Measurements from ENCODE around the gene HSF2.
"Not testable (repeated sequence)": the region's sequence is repeated elsewhere in the genome, so short reads cannot be mapped to it uniquely, and the experiment has no call there.

HSF2 gene

GRCh38 chr6:122452509-122452908 lies 53.1 kb downstream of the HSF2 start:
- Histone ChIP-seq H3K4me3 (ENCODE audit: control insufficient read depth in 1 of 7, extremely low read depth in 1 of 7, insufficient read depth in 4 of 7, low read depth in 2 of 7, low read length in 6 of 7) (no peak overlapping the region), H3K27me3 (replicated peaks in 2 of 5; ENCODE audit: control insufficient read depth in 4 of 5, insufficient read depth in 5 of 5, low read length in 4 of 5) (no peaks in the 10 kb centered on the region), H3K4me1 (ENCODE audit: control extremely low read depth in 1 of 4, control insufficient read depth in 4 of 4, insufficient read depth in 4 of 4, low read length in 3 of 4) (no peaks in the 10 kb centered on the region), H3K9me3 (ENCODE audit: control extremely low read depth in 1 of 5, control insufficient read depth in 4 of 5, insufficient read depth in 2 of 5, low read depth in 1 of 5, low read length in 4 of 5) (no peaks in the 10 kb centered on the region), H3K36me3 (ENCODE audit: control insufficient read depth in 4 of 4, insufficient read depth in 4 of 4, low read length in 3 of 4) (peaks cover 23 to 87% (median 47%) of the 10 kb centered on the region in 4 experiments), H3K27ac (ENCODE audit: insufficient read depth in 1 of 2, low read depth in 1 of 2, low read length in 2 of 2, poor library complexity in 1 of 2, severe bottlenecking in 2 of 2) (no peak overlapping the region)
- whole genome bisulfite sequencing (ENCODE audit: insufficient coverage) = 80% methylated on average over 1 of the region's 1 CpG
- no peak for DNase-seq
- CTCF ChIA-PET = interaction anchor here (1.1 kb wide), 1 partner anchor 12 kb away, joined by 3 read pairs; no protein-coding TSS in a partner anchor
- POLR2A ChIA-PET = no interaction called here

GRCh38 chr6:122454673-122455072 lies 55.2 kb downstream of the HSF2 start:
- 100% methylated on average over 2 of the region's 4 CpGs for WGBS (ENCODE audit: insufficient coverage)
- Histone ChIP-seq H3K4me3 (ENCODE audit: control insufficient read depth in 1 of 7, extremely low read depth in 1 of 7, insufficient read depth in 4 of 7, low read depth in 2 of 7, low read length in 6 of 7) (no peak overlapping the region), H3K9me3 (ENCODE audit: control extremely low read depth in 1 of 5, control insufficient read depth in 4 of 5, insufficient read depth in 2 of 5, low read depth in 1 of 5, low read length in 4 of 5) (no peaks in the 10 kb centered on the region), H3K27ac (ENCODE audit: insufficient read depth in 1 of 2, low read depth in 1 of 2, low read length in 2 of 2, poor library complexity in 1 of 2, severe bottlenecking in 2 of 2) (no peak overlapping the region), H3K4me1 (ENCODE audit: control extremely low read depth in 1 of 4, control insufficient read depth in 4 of 4, insufficient read depth in 4 of 4, low read length in 3 of 4) (no peaks in the 10 kb centered on the region), H3K36me3 (ENCODE audit: control insufficient read depth in 4 of 4, insufficient read depth in 4 of 4, low read length in 3 of 4) (peaks cover 23 to 73% (median 38%) of the 10 kb centered on the region in 4 experiments), H3K27me3 (replicated peaks in 2 of 5; ENCODE audit: control insufficient read depth in 4 of 5, insufficient read depth in 5 of 5, low read length in 4 of 5) (no peaks in the 10 kb centered on the region)
- ChIA-PET POLR2A (no interaction called here), CTCF (no interaction called here)
- DNase-seq = no peak

- H3K9me3 ChIP-seq (ENCODE audit: control extremely low read depth in 1 of 5, control insufficient read depth in 4 of 5, insufficient read depth in 2 of 5, low read depth in 1 of 5, low read length in 4 of 5); H3K4me1 ChIP-seq (ENCODE audit: control extremely low read depth in 1 of 4, control insufficient read depth in 4 of 4, insufficient read depth in 4 of 4, low read length in 3 of 4); H3K27ac ChIP-seq (ENCODE audit: insufficient read depth in 1 of 2, low read depth in 1 of 2, low read length in 2 of 2, poor library complexity in 1 of 2, severe bottlenecking in 2 of 2); CTCF ChIA-PET; DNase-seq; H3K27me3 ChIP-seq (replicated peaks in 2 of 5; ENCODE audit: control insufficient read depth in 4 of 5, insufficient read depth in 5 of 5, low read length in 4 of 5); POLR2A ChIA-PET; H3K4me3 ChIP-seq (ENCODE audit: control insufficient read depth in 1 of 7, extremely low read depth in 1 of 7, insufficient read depth in 4 of 7, low read depth in 2 of 7, low read length in 6 of 7): not testable (repeated sequence)
- H3K36me3 ChIP-seq (ENCODE audit: control insufficient read depth in 4 of 4, insufficient read depth in 4 of 4, low read length in 3 of 4) = peaks cover 23 to 69% (median 37%) of the 10 kb centered on the region in 4 experiments
- 100% methylated on average over 1 of the region's 1 CpG for WGBS (ENCODE audit: insufficient coverage)
These were observed 55.7 kb downstream of the HSF2 start for GRCh38 chr6:122455116-122455515.

- no CpG with 5 or more reads among the region's 1 CpG for WGBS (ENCODE audit: insufficient coverage)
- POLR2A ChIA-PET = no interaction called here
- DNase-seq = no peak
These were observed 58.6 kb downstream of the HSF2 start for GRCh38 chr6:122458087-122458486.

GRCh38 chr6:122459240-122459639 lies 59.8 kb downstream of the HSF2 start:
- Histone ChIP-seq H3K4me3 (ENCODE audit: control insufficient read depth in 1 of 7, extremely low read depth in 1 of 7, insufficient read depth in 4 of 7, low read depth in 2 of 7, low read length in 6 of 7) (no peak overlapping the region), H3K9me3 (ENCODE audit: control extremely low read depth in 1 of 5, control insufficient read depth in 4 of 5, insufficient read depth in 2 of 5, low read depth in 1 of 5, low read length in 4 of 5) (no peaks in the 10 kb centered on the region), H3K4me1 (ENCODE audit: control extremely low read depth in 1 of 4, control insufficient read depth in 4 of 4, insufficient read depth in 4 of 4, low read length in 3 of 4) (peaks cover 0 to 2% (median 0%) of the 10 kb centered on the region in 4 experiments), H3K36me3 (ENCODE audit: control insufficient read depth in 4 of 4, insufficient read depth in 4 of 4, low read length in 3 of 4) (peaks cover 6 to 31% (median 18%) of the 10 kb centered on the region in 4 experiments), H3K27me3 (replicated peaks in 2 of 5; ENCODE audit: control insufficient read depth in 4 of 5, insufficient read depth in 5 of 5, low read length in 4 of 5) (no peaks in the 10 kb centered on the region), H3K27ac (ENCODE audit: insufficient read depth in 1 of 2, low read depth in 1 of 2, low read length in 2 of 2, poor library complexity in 1 of 2, severe bottlenecking in 2 of 2) (no peak overlapping the region)
- CTCF ChIA-PET = interaction anchor here (0.9 to 2.0 kb wide), 3 partner anchors 10 to 30 kb away, joined by 3 to 5 read pairs (median 4); partner anchors contain the start of gene SERINC1
- POLR2A ChIA-PET = no interaction called here
- no peak for DNase-seq
- WGBS (ENCODE audit: insufficient coverage) = no CpG with 5 or more reads among the region's 2 CpGs

More at GRCh38 chr6:122458087-122458486, 58.6 kb downstream of the HSF2 start:
- Histone ChIP-seq H3K27me3 (replicated peaks in 2 of 5; ENCODE audit: control insufficient read depth in 4 of 5, insufficient read depth in 5 of 5, low read length in 4 of 5) (no peaks in the 10 kb centered on the region), H3K4me3 (ENCODE audit: control insufficient read depth in 1 of 7, extremely low read depth in 1 of 7, insufficient read depth in 4 of 7, low read depth in 2 of 7, low read length in 6 of 7) (no peak overlapping the region), H3K9me3 (ENCODE audit: control extremely low read depth in 1 of 5, control insufficient read depth in 4 of 5, insufficient read depth in 2 of 5, low read depth in 1 of 5, low read length in 4 of 5) (no peaks in the 10 kb centered on the region), H3K27ac (ENCODE audit: insufficient read depth in 1 of 2, low read depth in 1 of 2, low read length in 2 of 2, poor library complexity in 1 of 2, severe bottlenecking in 2 of 2) (no peak overlapping the region), H3K36me3 (ENCODE audit: control insufficient read depth in 4 of 4, insufficient read depth in 4 of 4, low read length in 3 of 4) (peaks cover 12 to 43% (median 22%) of the 10 kb centered on the region in 4 experiments), H3K4me1 (ENCODE audit: control extremely low read depth in 1 of 4, control insufficient read depth in 4 of 4, insufficient read depth in 4 of 4, low read length in 3 of 4) (peaks cover 0 to 2% (median 0%) of the 10 kb centered on the region in 4 experiments)
- CTCF ChIA-PET = interaction anchor here (1.0 to 2.0 kb wide), 2 partner anchors 9 to 12 kb away, joined by 3 to 5 read pairs; no protein-coding TSS in a partner anchor

- H3K4me3 ChIP-seq (ENCODE audit: control insufficient read depth in 1 of 7, extremely low read depth in 1 of 7, insufficient read depth in 4 of 7, low read depth in 2 of 7, low read length in 6 of 7); H3K27me3 ChIP-seq (replicated peaks in 2 of 5; ENCODE audit: control insufficient read depth in 4 of 5, insufficient read depth in 5 of 5, low read length in 4 of 5); DNase-seq; POLR2A ChIA-PET; H3K27ac ChIP-seq (ENCODE audit: insufficient read depth in 1 of 2, low read depth in 1 of 2, low read length in 2 of 2, poor library complexity in 1 of 2, severe bottlenecking in 2 of 2); H3K4me1 ChIP-seq (ENCODE audit: control extremely low read depth in 1 of 4, control insufficient read depth in 4 of 4, insufficient read depth in 4 of 4, low read length in 3 of 4); H3K9me3 ChIP-seq (ENCODE audit: control extremely low read depth in 1 of 5, control insufficient read depth in 4 of 5, insufficient read depth in 2 of 5, low read depth in 1 of 5, low read length in 4 of 5): not testable (repeated sequence)
- CTCF ChIA-PET = interaction anchor here (1.0 kb wide), 1 partner anchor 11 kb away, joined by 4 read pairs; the partner anchor contains the start of gene SERINC1
- 97% methylated on average over 7 of the region's 8 CpGs for WGBS (ENCODE audit: insufficient coverage)
- H3K36me3 ChIP-seq (ENCODE audit: control insufficient read depth in 4 of 4, insufficient read depth in 4 of 4, low read length in 3 of 4) = peaks cover 8 to 25% (median 13%) of the 10 kb centered on the region in 4 experiments
These were observed 60.5 kb downstream of the HSF2 start for GRCh38 chr6:122459865-122460416.

GRCh38 chr6:122461885-122462284 lies 62.4 kb downstream of the HSF2 start:
- Histone ChIP-seq H3K4me1 (ENCODE audit: control extremely low read depth in 1 of 4, control insufficient read depth in 4 of 4, insufficient read depth in 4 of 4, low read length in 3 of 4) (peaks cover 0 to 3% (median under 1%) of the 10 kb centered on the region in 4 experiments), H3K9me3 (ENCODE audit: control extremely low read depth in 1 of 5, control insufficient read depth in 4 of 5, insufficient read depth in 2 of 5, low read depth in 1 of 5, low read length in 4 of 5) (no peaks in the 10 kb centered on the region), H3K4me3 (ENCODE audit: control insufficient read depth in 1 of 7, extremely low read depth in 1 of 7, insufficient read depth in 4 of 7, low read depth in 2 of 7, low read length in 6 of 7) (no peak overlapping the region), H3K27ac (ENCODE audit: insufficient read depth in 1 of 2, low read depth in 1 of 2, low read length in 2 of 2, poor library complexity in 1 of 2, severe bottlenecking in 2 of 2) (no peak overlapping the region), H3K27me3 (replicated peaks in 2 of 5; ENCODE audit: control insufficient read depth in 4 of 5, insufficient read depth in 5 of 5, low read length in 4 of 5) (no peaks in the 10 kb centered on the region), H3K36me3 (ENCODE audit: control insufficient read depth in 4 of 4, insufficient read depth in 4 of 4, low read length in 3 of 4) (peaks cover 10 to 23% (median 14%) of the 10 kb centered on the region in 4 experiments)
- no CpG with 5 or more reads among the region's 2 CpGs for WGBS (ENCODE audit: insufficient coverage)
- ChIA-PET CTCF (no interaction called here), POLR2A (no interaction called here)
- no peak for DNase-seq

Data from common myeloid progenitor, CD34-positive (primary cell).